ENCODE results near the gene ADGRV1.
"Not testable (repeated sequence)": the region's sequence is repeated elsewhere in the genome, so short reads cannot be mapped to it uniquely, and the experiment has no call there.

The ADGRV1 gene

DNA sequence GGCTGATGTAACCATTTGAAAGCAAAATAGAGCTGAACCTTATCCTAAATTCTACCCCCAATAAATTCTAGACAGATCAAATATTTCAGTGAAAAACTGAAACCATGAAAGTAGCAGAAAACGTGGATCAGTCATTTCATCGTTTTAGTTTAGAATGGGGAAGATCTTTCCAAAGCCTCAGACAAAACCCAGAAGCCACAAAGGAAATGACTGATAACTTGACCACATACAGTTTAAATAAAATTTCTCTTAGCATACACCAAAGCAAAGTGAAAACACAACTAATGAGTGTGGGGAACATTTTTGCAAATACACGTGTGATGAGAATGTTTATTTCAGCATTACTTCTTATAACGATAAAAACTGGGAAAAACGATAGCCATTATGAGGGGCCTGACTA, 284.8 kb downstream of the ADGRV1 start:
- no peak for DNase-seq

DNA sequence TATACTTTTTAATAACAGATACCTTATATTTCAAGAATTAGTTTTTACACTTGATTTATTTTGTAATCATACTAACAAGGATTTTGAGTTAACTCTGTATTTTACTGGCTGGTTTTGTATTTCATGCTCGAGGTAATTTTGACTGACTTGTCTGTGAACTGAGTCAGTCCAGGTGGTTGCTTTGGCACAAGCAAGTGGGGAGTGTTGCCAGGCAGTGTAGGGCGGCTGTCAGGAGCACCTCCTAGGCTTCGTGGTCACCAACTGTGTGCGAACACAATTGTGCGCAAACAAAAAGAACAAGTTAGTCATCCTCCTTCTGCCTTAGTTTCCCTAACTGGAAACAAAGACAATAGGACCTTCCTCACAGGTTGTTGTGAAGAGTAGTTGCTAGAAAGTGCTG, 286.3 kb downstream of the ADGRV1 start:
- DNase-seq = no peak

DNA sequence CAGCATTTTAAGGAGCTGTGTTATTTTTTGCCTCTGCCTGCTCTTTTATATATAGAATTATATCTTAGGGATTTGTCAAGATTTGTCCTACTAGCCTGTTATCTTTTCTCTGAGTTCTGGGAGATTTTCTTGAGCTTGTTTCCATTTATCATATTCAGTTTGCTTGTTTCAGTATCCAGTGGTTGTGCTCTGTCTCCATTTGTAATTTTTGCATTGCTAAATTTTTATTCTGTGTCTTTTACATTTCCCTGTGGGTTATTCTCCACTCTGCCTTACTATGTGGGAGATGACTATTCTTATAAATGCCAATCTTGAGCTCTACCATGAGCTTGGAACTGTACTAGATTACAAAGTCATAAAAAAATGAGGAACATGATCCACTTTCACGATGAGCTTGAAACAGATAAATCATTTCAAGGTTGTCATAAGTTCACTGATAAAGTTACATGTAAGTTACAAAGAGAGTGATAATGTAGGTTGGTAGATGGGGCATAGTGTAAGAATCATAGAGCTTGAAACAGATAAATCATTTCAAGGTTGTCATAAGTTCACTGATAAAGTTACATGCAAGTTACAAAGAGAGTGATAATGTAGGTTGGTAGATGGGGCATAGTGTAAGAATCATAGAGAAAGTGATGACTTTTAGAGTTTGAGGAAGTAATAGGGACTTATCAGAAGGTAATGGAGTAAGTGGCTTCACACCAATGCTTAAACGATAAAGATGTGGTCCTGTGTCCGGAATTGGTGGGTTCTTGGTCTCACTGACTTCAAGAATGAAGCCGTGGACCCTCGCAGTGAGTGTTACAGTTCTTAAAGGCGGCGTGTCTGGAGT, 287.3 kb downstream of the ADGRV1 start:
- no peak for DNase-seq

DNA sequence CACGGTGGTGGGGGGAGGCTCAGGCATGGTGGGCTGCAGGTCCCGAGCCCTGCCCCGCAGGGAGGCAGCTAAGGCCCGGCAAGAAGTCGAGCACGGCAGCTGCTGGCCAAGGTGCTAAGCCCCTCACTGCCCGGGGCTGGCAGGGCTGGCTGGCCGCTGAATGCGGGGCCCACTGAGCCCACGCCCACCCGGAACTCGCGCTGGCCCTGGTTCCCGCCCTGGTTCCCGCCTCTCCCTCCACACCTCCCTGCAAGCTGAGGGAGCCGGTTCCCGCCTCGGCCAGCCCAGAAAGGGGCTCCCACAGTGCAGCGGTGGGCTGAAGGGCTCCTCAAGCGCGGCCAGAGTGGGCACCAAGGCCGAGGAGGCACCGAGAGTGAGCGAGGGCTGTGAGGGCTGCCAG, 289.0 kb downstream of the ADGRV1 start:
- not testable (repeated sequence) for DNase-seq

DNA sequence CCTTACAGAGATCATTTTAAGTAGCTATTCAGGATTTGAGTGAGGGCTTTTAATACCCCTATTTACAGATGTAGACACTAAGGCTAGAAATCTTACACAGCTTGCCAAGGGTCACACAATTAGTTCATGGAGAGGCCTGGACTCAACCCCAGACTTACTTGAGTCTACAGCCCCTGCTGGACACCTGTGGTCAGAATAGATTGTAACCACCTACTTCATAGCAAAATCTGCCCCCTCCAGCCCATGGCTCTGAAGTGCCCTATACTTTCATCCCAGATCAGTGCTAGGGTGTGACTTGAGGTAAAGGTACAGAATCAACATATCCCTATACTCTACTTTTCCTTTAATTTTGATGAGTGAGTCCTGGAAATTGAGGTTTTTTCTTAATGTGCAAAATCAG, 291.3 kb downstream of the ADGRV1 start:
- DNase-seq = no peak

DNA sequence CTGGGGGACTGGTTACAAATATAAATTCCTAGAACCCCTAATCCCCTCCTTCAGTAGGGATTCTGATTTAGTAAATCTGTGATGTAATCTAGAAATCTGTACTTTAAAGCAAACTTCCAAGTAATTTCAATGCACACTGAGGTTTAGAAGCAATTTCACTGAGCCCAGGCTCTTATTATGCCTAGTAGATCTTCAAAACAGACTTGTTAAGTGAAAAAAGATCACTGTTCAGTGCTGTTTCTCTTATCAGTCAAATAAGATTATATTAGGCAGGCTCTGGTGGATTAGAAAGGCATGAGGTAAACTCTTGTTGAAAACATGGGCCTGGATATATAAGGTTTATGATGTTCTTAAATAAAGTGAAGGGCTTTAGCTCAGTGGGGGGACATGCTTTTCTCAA, 293.9 kb downstream of the ADGRV1 start:
- no peak for DNase-seq

DNA sequence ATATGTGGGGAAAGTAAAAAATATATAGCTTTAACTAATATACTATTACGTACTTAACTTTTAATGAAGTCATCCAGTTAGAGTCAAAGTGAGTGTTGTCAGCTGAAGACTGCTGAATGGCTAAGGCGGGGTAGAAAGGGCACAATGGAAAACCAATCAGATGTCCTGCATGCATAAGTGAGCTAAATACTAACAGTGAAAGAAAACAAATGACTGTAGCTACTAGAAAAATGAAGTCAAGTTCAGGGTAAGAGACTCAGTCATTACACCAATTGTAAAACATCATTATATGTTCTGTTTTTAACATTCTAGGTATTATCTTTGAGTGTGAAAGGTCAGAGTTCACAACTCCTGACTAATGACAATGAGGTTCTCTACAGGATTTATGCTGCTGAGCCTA, 295.2 kb downstream of the ADGRV1 start:
- DNase-seq = no peak

DNA sequence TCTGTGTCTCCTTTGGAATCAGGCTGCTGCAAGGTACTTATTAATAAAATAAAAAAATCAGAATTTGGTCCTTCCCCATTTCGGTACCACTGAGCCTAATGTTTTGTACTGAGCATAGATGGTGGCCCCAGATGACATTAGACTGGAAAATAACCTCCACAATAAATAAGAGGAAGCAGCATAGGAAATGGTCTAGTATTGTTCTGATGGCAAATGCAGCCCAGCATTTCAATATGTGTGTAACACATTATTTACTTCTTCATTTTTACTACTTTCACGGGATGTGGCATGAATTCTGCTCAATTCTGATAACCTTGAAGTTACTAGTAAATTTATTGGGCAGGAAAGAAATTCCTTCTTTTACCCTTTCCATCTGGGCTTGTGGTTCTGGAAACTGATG, 295.6 kb downstream of the ADGRV1 start:
- DNase-seq = no peak

DNA sequence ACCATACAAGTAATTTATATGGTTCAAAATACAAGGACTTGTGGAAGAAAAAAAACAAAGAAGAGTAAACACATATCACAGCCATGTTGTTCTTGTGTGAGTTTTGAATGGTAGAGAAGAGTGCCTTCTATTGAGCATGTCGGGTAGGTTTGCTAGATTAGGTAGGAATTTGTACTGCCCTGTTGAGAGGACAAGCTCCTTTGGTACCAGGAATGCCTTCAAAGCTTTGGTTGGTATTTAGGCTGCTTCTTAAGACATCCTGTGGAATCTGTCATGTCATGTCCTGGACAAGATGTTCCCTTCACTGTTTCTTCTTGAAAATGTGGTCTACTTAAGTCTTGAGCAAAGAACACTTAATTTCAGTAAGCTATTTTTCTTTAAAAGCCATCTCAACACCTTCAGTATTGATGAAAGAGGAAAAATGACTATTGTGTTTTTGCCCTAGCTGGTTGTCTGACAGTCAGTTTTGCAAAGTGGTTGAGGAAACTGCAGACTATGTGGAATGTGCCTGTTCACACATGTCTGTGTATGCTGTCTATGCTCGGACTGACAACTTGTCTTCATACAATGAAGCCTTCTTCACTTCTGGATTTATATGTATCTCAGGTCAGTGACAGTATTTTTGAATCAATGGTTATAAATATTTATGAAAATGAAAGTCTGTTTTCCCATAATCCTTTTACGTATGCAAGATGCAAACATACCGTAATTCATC, 296.9 kb downstream of the ADGRV1 start:
- no peak for DNase-seq

DNA sequence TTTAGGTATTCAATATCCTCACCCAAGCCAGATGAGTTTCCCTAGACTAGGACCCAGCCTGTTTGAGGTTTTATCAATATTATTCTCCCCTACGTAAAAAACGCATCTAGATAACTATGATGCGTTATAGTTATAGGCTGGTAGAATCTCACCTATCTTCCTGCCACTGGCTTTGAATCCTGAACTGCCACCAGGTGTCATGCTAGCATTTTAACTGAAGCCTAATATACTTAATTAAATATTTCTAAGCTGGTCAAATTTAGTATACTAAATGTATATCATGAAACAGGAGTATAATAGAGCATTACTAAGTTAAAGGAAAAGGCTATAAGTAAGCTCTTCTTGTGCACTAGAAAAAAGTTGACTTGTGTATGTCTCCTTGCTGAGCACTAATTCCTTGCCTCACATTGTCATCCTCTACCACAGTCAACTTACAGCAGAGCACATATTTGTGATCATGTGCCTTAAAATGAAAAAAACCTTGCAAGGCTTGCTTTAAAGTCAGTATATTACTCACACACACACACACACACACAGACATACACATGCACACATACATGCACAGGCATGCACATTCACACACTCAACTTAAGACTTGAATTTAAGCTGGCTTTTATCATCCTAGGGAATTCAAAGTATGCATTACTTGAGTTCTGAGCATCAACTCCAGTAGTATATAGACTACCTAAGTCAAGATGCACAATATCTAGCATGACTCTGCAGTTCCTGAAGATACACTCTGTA, 303.4 kb downstream of the ADGRV1 start:
- no peak for DNase-seq

DNA sequence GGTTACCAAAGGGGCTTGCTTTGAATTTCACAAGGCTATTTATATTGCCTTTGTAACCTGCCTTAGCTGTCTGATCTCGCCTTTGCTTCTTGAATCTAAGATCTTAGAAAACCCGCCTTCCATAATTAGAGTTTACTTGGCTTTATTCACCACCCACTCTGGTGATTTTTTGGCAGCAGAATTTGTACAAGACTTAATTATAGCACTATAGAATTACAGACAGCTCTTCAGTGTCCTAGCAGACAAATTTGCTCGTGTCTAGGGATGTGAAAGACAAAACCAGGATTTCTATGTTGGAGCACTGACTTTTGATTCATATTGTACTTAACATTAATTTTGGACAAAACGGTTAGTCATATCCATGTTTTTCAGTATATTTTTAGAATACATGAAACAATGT, 306.6 kb downstream of the ADGRV1 start:
- no peak for DNase-seq

DNA sequence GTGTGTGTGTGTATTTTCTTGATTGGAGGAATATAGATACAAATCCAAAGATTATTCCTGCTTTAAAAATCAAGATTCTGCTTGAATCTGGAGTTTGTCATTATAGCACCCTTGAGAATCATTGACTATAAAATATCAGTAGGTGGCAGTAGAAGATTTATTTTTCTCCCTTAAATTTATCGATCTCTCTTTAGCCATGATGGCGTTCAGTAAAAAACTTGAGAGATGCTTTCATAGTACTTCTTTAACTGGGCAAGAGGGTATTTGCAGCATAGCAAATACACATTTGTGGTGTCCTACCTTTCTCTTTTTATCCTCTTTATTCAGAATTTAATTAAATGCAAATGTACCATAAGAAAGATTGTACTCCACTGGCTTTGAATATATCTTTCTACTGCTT, 307.7 kb downstream of the ADGRV1 start:
- peak; percentile 19 for DNase-seq

DNA sequence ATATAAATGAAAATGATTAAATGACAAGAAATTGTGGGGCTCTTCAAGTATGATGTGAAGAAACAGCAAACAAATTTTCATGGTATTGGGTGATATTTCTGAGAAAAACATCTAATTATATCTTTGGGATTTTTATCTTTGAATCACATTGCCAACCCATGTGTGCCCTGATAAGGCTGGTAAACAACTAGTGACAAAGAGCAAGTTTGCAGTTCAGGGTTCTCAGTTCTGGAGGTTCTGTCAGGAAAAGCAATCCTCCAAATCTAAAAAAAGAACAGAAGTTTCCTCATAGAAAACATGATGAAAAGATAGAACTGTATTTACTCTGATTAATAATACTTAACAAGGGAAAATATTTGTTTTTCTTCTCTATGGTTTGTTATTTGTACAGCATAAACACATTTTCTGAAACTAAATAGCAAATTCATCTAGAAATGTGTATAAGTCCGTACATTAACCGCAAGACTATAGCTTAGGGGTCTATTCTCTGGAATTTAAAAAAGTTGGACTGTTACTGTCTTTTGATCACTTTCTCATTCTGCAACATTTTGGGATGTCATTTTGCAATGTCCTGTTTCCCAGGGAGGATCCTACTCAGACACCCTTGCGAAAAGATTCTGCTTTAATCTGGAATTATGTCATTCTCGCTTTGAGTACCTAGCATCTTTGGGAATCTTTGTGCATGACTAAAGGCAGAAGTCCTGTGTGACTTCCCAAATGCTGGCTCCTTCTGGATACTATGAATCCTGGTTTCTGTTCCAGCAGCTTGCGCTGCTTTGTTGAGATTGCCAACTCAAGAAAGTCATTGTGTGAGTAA, 308.5 kb downstream of the ADGRV1 start:
- DNase-seq = no peak

DNA sequence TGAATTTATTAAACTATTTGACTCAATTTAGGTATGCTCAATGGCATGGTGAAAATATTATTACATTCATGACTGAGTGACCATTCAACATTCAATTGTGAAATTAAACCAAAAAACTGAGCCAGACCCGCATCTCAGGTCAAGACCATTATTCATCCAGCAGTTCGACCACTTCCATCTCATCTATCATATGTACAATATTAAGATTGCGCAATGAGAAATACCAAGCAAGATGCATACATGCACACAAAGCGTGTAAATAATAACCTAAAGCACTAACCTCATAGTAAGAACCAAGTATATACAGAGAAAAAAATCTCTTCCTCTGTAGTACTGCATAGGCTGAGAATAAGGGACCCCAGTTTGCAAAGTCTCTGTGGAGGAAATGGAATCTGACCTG, 310.2 kb downstream of the ADGRV1 start:
- DNase-seq = no peak

DNA sequence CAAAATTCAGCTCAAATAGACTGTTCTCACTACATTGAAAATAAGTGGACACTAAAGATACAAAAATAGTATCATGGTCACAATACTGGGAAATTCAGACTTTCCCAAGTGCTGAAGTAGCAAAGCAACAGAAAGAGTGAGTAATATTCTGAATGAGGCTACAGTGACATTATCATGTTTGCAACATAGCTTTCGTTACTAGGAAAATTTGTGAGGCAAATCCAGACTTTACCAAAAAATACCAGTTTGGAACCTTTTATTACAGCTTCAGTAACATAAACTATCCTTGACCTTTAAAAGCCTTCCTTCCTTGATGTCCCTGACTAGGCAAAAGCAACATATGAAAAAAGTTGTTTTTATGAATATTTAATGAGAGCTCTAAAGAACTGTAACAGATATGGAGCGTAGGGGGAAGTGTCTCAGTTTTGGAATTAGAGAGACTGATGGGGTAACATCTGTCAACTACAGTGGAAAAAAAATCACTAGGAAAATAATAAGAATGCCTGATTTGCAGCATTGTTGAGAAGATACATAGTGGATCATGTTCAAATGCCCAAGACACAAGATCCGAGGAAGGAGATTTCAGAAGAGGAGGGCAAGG, 312.9 kb downstream of the ADGRV1 start:
- no peak for DNase-seq

DNA sequence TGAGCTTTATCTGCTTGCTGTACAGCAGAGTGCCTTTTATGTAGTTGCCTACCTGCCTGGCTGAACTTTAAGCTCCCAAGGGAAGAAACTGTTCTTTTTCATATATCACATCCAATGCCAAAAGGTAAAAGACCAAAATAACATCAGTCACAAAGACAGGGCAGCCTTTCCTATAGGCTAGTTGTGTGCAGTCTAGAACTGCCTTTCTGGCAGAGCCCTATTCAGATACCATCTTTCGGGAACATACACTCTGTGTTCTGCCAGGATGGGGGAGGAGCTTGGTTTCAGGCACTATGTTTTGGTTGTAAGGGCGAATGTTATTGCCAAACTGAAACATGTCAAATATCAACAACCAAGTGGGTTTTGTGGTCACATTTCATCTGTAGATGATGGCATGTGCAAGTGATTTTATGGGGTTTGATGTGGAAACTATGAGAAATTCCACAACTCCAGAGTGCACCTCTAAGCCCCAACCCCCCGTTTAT, 314.5 kb downstream of the ADGRV1 start:
- DNase-seq = no peak

DNA sequence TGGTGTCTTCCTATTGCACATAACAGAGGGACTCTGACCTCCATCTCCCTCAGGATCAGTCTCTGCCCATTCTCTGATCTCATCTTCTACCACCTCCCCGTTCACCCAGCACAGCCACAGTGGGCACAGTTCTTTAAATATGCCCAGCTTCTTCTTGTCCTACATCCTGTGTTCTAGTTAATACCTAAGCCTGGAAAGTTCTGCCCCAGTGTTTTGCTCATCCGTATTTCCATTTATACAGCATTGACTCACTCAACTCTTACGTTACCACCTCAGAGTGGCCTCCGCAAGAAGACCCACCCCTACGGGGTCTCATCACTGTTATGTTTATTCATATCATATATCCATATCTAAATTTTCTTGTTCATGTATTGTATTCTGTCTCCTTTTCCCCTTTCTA, 315.5 kb downstream of the ADGRV1 start:
- no peak for DNase-seq

DNA sequence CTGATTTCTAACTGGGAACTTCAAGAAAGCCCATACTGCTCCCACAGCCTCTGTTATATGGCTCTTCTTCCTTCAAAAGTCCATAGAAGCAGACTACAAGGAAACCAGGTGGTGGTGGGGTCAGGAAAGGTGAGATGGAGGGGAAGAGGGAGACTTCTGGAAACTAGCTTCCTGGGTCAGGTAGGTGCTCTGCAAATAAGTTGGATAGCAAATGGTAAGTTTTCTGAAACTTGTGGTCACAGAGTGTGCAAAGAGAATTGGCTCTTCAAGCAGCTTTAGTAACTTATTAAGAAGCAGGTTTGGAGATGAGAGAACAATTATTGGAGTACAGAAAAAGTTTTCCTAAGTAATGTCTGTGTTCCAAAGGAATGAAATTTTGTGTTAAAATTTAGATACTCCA, 316.9 kb downstream of the ADGRV1 start:
- no peak for DNase-seq

DNA sequence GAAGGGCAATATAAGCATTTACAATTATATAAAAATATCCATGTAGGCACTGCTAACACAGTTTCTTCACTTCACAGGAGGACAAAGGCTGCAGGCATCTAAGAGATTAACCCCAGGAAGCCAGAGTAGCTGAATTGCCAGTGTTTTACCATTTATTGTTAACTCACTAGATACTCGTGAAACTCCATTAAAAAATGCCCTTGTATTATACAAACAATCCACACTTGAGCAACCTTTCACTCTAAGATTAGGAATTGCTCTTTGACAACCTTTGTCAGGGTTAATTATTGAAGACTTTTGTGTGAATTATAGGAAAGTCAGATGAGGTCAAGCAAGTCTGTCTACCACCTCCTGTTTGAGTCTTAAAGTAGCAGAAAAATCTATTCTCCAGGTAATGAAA, 317.8 kb downstream of the ADGRV1 start:
- DNase-seq = no peak

DNA sequence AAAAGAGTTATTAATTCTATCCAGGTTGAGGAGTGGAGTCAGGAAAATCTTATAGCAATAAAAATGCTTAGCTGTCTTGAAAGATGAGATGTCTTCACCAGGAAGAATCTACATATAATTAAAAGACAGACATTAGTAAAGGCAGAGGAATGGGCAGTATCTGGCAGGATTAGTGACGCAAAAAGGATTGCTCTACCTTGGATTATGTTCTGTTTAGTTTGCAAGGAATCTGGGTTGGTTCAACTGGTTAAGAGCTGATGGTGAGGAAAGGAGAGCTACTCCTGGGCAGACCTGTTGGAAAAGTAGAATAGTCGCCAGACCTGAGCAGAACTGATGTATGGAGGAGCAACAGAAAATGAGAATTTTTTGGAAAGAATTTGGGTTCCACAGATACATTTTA, 318.5 kb downstream of the ADGRV1 start:
- no peak for DNase-seq

DNA sequence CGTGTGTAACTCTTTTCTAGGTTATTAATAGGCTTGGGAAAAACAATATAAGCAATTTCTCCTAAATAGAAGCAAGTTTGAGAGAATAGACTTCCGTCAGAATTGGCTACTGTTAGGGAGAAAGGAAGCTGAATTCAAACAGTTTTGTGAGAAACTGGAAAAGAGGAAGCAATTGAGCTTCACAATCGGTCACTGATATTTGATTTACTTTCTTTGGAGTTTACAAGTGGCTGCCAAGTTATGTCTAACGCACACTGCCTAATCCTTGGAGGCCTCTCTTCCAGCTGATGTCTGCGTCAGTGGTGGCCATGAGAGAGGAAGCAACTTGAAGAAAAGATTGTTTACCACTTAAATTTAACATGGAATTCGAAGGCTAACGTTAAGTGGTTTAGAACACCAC, 319.5 kb downstream of the ADGRV1 start:
- DNase-seq = no peak

DNA sequence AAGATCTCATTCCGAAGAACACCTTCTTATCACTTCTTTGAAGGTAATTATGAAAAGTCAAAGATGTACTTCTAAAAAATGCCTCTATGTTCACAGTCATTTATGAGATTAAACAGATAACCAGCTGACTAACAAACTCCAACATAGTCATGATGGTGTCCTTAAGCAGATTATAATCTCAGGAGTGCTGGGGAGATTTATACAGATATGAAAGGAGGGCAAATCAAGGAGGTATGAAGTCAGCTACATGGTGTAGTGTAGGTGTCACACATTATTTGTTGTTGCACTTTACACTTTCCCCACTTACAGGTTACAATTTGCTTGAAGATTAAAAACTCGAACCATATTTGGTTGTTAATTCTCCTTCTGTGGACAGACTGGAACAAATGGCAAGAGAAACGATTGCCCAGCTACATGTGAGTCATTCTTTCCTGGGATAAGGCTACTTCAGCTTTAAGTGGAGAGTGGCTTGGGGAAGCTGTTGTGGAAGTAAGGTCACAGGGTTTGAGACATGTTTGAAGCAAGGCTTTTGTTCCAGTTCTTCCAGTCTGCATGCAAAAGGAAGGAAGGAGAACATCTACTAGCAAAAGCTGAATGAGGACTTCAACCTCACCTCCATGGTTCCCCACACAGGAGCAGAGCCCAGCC, 320.1 kb downstream of the ADGRV1 start:
- no peak for DNase-seq
